Kidney capillary endothelial cell (primary cell): ENCODE data around the gene ZNF808.
"Not testable (repeated sequence)": the region's sequence is repeated elsewhere in the genome, so short reads cannot be mapped to it uniquely, and the experiment has no call there.

Source experiments
- DNase-seq: peaks from one replicate; pipeline ENCODE4 v3.0.0-alpha.2; 2018; ENCODE audit warnings: low spot score

The ZNF808 gene

DNA sequence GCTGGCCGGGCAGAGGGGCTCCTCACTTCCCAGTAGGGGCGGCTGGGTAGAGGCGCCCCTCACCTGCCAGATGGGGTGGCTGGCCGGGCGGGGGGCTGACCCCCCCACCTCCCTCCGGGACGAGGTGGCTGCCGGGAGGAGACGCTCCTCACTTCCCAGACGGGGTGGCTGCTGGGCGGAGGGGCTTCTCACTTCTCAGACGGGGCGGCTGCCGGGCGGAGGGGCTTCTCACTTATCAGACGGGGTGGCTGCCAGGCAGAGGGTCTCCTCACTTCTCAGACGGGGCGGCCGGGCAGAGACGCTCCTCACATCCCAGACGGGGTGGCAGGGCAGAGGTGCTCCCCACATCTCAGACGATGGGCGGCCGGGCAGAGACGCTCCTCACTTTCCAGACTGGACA is 66.0 kb downstream of the ZNF808 start:
- DNase-seq, result not testable (repeated sequence)

DNA sequence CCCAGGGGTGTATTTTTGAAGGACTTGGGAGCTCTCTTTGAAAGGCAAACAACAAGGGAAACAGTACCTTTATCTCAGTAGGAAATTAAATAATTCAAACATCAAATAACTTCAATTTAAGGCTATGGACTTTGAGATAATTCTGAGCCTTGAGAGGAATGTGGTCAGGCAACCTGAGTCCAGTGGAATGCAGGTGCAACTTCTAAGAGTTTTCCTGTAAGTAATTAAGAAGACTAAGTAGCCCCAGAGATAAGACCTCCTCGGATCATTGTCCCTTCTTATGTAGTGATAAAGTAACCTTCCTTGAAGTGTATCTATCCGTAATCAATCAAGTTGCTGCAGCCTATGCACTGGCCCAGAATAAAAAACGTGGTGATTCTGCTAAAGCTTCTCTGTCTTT is 71.8 kb downstream of the ZNF808 start:
- DNase-seq, result no peak

GRCh38 chr19:52600639-52601024 is 73.2 kb downstream of the ZNF808 start:
- no peak for DNase-seq

DNA sequence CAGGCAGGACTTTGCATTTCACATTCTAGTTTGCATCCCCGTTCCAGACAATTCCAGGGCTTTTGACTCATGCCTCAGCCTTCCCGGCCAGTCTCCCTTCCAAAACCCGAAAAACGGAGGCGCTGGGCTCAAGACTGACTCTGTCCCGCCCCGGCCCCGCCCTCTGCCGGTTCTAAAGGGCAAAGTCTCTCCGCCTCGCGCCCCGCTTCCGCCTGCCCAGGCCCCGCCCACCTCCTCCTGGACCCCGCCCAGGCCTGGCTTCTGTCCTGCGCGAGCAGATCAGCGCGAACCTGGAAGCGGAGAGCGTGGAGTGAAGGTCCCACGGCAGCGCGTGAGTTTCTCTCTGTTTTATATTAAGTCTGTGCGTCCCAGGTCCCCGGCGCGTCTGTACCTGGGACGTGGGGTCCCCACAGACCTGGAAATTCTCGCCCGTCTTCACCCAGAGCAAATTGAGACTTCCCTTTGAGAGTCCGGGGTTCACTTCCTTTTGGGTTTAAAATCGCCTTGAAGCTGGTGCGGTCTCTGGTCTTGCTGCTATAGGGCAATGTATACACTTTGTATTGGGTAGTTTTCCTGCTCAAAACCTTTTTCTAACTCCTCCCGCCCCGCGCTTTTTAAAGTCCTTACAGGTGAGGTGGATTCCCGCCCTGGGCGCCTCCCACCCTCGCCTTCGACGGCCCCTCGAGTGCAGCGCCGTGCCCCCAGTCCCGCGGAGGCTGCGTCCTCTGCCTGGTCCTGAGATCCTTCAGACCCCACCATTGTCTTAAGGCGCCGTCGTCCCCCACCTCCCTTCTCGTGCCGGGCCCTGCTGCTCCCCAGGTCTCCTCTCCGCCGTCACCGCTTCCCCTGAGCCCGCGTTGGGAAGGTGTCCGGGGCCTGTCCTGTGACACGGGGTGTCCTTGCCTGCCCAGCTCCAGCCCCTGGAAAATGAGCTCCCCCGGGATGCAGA is 73.8 kb downstream of the ZNF808 start:
- DNase-seq, result peak; percentile 73

GRCh38 chr19:52601974-52602366 is 74.5 kb downstream of the ZNF808 start:
- DNase-seq, result not testable (repeated sequence)

DNA sequence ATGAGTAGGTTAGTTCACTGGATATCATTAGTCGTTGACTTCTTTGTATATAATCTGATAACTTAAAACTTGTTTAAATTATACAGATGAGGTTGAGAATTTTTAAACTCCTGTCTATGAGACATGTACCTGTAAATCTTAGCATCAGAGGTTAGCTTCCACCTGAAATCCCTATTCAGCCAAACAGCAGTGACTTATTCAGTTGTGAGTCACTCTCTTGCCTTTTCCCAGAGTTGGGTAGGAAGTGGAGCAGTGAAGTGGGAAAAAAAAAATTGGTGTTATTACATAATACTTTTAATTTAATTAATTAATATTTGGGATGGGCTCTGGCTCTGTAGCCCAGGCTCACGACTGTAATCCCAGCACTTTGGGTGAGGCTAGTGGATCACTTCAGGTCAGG is 75.5 kb downstream of the ZNF808 start:
- no peak for DNase-seq

- no peak for DNase-seq
These were observed 76.2 kb downstream of the ZNF808 start for GRCh38 chr19:52603558-52604207.
